Measurements from ENCODE around the gene TRIO. TPM values are rescaled to one million over a fixed set of nuclear protein-coding genes. Genes with fewer than 3 reads are reported as not detected.

TRIO gene
- total RNA-seq, 6 donors from 2014 or later: 138 to 408 (median 156) TPM

GRCh38 chr5:14127587-14127986 lies 15.6 kb upstream of the TRIO start:
- Histone ChIP-seq H3K4me3 (no peak overlapping the region), H3K27me3 (no peaks in the 10 kb centered on the region), H3K27ac (no peak overlapping the region), H3K36me3 (no peaks in the 10 kb centered on the region), H3K4me1 (peaks cover 2 to 9% (median 6%) of the 10 kb centered on the region in 4 donors), H3K9me3 (no peaks in the 10 kb centered on the region)
- 70 to 85% methylated on average over 3 of the region's 3 CpGs for WGBS, 2 donors
- DNase-seq (no peak), ATAC-seq (ENCODE audit: low FRiP score in 2 of 2) (no peak)
- no peak for TF ChIP-seq POLR2AphosphoS5 (IDR thresholded peaks at IDR 0.05)
- TF ChIP-seq CTCF (IDR thresholded peaks at IDR 0.05): no peak
- no peak for TF ChIP-seq EP300 (IDR thresholded peaks at IDR 0.05)
- no peak for TF ChIP-seq POLR2A (IDR thresholded peaks at IDR 0.05)

- Histone ChIP-seq H3K27ac (no peak overlapping the region), H3K27me3 (no peaks in the 10 kb centered on the region), H3K4me3 (no peak overlapping the region), H3K4me1 (peaks cover 2 to 9% (median 6%) of the 10 kb centered on the region in 4 donors), H3K36me3 (no peaks in the 10 kb centered on the region), H3K9me3 (no peaks in the 10 kb centered on the region)
- no peak for TF ChIP-seq POLR2A (IDR thresholded peaks at IDR 0.05)
- no peak for TF ChIP-seq CTCF (IDR thresholded peaks at IDR 0.05)
- TF ChIP-seq EP300 (IDR thresholded peaks at IDR 0.05): no peak
- no peak for TF ChIP-seq POLR2AphosphoS5 (IDR thresholded peaks at IDR 0.05)
- no peak for DNase-seq
- no peak for ATAC-seq (ENCODE audit: low FRiP score in 2 of 2)
These were observed 15.1 kb upstream of the TRIO start for GRCh38 chr5:14128079-14128478.

DNA sequence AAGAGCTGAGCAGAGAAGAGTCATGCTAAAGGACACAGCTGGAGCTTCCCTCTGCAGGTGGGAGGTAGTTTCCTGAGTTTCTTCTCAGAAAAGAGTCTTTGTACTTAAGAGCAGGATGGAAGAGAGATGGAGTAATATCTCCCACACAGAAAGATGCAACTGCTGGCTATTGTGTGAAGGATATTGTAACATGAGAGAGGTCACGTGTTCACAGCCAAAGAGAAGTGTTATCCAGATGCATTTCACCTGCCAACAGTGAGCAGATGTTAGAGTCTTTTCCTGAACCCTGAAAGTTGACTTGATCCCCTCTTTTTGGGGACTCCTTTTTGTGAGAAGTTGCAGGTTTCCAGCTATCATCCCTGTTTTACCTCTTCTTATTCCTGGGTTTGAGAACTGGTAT lies 14.0 kb upstream of the TRIO start:
- no peaks in the 10 kb centered on the region for H3K27me3 ChIP-seq
- H3K4me1 ChIP-seq: peaks cover 2 to 9% (median 6%) of the 10 kb centered on the region in 4 donors
- ATAC-seq (ENCODE audit: low FRiP score in 2 of 2): no peak
- no peak overlapping the region for H3K27ac ChIP-seq
- no peak for TF ChIP-seq POLR2AphosphoS5 (IDR thresholded peaks at IDR 0.05)
- no peak for TF ChIP-seq CTCF (IDR thresholded peaks at IDR 0.05)
- no peaks in the 10 kb centered on the region for H3K9me3 ChIP-seq
- H3K4me3 ChIP-seq: no peak overlapping the region
- no peaks in the 10 kb centered on the region for H3K36me3 ChIP-seq
- DNase-seq: no peak
- 68 to 74% methylated on average over 1 of the region's 1 CpG for WGBS, 2 donors

- Histone ChIP-seq H3K4me3 (no peak overlapping the region), H3K36me3 (no peaks in the 10 kb centered on the region), H3K27me3 (no peaks in the 10 kb centered on the region), H3K27ac (no peak overlapping the region), H3K9me3 (no peaks in the 10 kb centered on the region), H3K4me1 (peaks cover 2 to 9% (median 6%) of the 10 kb centered on the region in 4 donors)
- ATAC-seq (ENCODE audit: low FRiP score in 2 of 2) (no peak), DNase-seq (no peak)
- WGBS, 2 donors: 45 to 59% methylated on average over 6 of the region's 6 CpGs
- TF ChIP-seq EP300 (IDR thresholded peaks at IDR 0.05) (no peak), POLR2A (IDR thresholded peaks at IDR 0.05) (no peak), CTCF (IDR thresholded peaks at IDR 0.05) (no peak), POLR2AphosphoS5 (IDR thresholded peaks at IDR 0.05) (no peak)
These were observed 11.2 kb upstream of the TRIO start for GRCh38 chr5:14131855-14132503.

- 74 to 76% methylated on average over 2 of the region's 2 CpGs for WGBS, 2 donors
- TF ChIP-seq POLR2A (IDR thresholded peaks at IDR 0.05) (no peak), POLR2AphosphoS5 (IDR thresholded peaks at IDR 0.05) (no peak)
These were observed 9.7 kb upstream of the TRIO start for GRCh38 chr5:14133394-14133793.

More at GRCh38 chr5:14133394-14133793, 9.7 kb upstream of the TRIO start:
- no peak for ATAC-seq (ENCODE audit: low FRiP score in 2 of 2)
- H3K4me3 ChIP-seq: no peak overlapping the region
- H3K27me3 ChIP-seq: no peaks in the 10 kb centered on the region
- no peaks in the 10 kb centered on the region for H3K36me3 ChIP-seq
- H3K4me1 ChIP-seq: peaks cover 2 to 9% (median 6%) of the 10 kb centered on the region in 4 donors
- no peak for DNase-seq
- no peak overlapping the region for H3K27ac ChIP-seq
- no peaks in the 10 kb centered on the region for H3K9me3 ChIP-seq

Data from upper lobe of left lung (tissue), 6 donors.